ENCODE results near the gene MICAL2.
"Not testable (repeated sequence)": the region's sequence is repeated elsewhere in the genome, so short reads cannot be mapped to it uniquely, and the experiment has no call there.

MICAL2 gene

GRCh38 chr11:12137005-12137690 lies 26.8 kb downstream of the MICAL2 start:
- no peak for DNase-seq

- DNase-seq, result no peak
These were observed 27.7 kb downstream of the MICAL2 start for GRCh38 chr11:12137938-12138731.

- DNase-seq, result no peak
These were observed 28.9 kb downstream of the MICAL2 start for GRCh38 chr11:12139144-12139881.

GRCh38 chr11:12140186-12140793 lies 29.9 kb downstream of the MICAL2 start:
- DNase-seq, result no peak

GRCh38 chr11:12141283-12141682 lies 30.9 kb downstream of the MICAL2 start:
- no peak for DNase-seq

- no peak for DNase-seq
These were observed 31.8 kb downstream of the MICAL2 start for GRCh38 chr11:12142176-12142575.

GRCh38 chr11:12142909-12143308 lies 32.5 kb downstream of the MICAL2 start:
- no peak for DNase-seq

GRCh38 chr11:12143461-12144258 lies 33.3 kb downstream of the MICAL2 start:
- DNase-seq, result no peak

GRCh38 chr11:12144330-12145174 lies 34.2 kb downstream of the MICAL2 start:
- no peak for DNase-seq

GRCh38 chr11:12146678-12147077 lies 36.3 kb downstream of the MICAL2 start:
- DNase-seq, result not testable (repeated sequence)

GRCh38 chr11:12147827-12148226 lies 37.4 kb downstream of the MICAL2 start:
- no peak for DNase-seq

- no peak for DNase-seq
These were observed 38.1 kb downstream of the MICAL2 start for GRCh38 chr11:12148466-12148865.

- DNase-seq, result no peak
These were observed 38.5 kb downstream of the MICAL2 start for GRCh38 chr11:12148882-12149281.

GRCh38 chr11:12149672-12150225 lies 39.4 kb downstream of the MICAL2 start:
- DNase-seq, result no peak

- DNase-seq, result no peak
These were observed 40.5 kb downstream of the MICAL2 start for GRCh38 chr11:12150831-12151382.

GRCh38 chr11:12152321-12152720 lies 41.9 kb downstream of the MICAL2 start:
- DNase-seq, result no peak

- DNase-seq, result no peak
These were observed 44.7 kb downstream of the MICAL2 start for GRCh38 chr11:12154871-12155668.

- DNase-seq, result no peak
These were observed 45.3 kb downstream of the MICAL2 start for GRCh38 chr11:12155696-12156095.

GRCh38 chr11:12156301-12157140 lies 46.1 kb downstream of the MICAL2 start:
- no peak for DNase-seq

Data from NCI-H1436 treated with DMSO at 0.1 percent for 48 hours (cell line).